Tibial artery (tissue), 4 donors: ENCODE data around the gene TMEM164.
A peak's percentile ranks its signal among the peaks of the same experiment; 100 is the strongest.

Source experiments
- DNase-seq, 2 donors: peaks; one replicate each; pipeline ENCODE4 v3.0.0-alpha.2; 2019
- H3K27ac ChIP-seq, 2 donors: fragments of 200-600 bp; sonication (generic) in 1 of 2; 1 replicate in 1 of 2; 2 replicates in 1 of 2; pipeline ENCODE4 v1.5.1; 2018 to 2019; ENCODE audit warnings: mild to moderate bottlenecking in 1 of 2
- H3K27me3 ChIP-seq, 2 donors: fragments of 200-600 bp; sonication (generic) in 1 of 2; one replicate each; pipeline versions ENCODE4 v1.5.1 to v1.6.0; 2016 to 2019
- H3K36me3 ChIP-seq, 3 donors: fragments of 200-600 bp; sonication (generic) in 2 of 3; one replicate each; pipeline ENCODE4 v1.5.1; 2016 to 2019; ENCODE audit warnings: mild to moderate bottlenecking in 2 of 3
- H3K4me1 ChIP-seq, 4 donors: fragments of 200-600 bp; sonication (generic) in 2 of 4; 1 replicate in 3 of 4; 2 replicates in 1 of 4; pipeline ENCODE4 v1.5.1; 2016 to 2019
- H3K4me3 ChIP-seq, 2 donors: fragments of 200-600 bp; sonication (generic) in 1 of 2; 1 replicate in 1 of 2; 2 replicates in 1 of 2; pipeline ENCODE4 v1.5.1; 2018 to 2019; ENCODE audit warnings: mild to moderate bottlenecking in 2 of 2
- H3K9me3 ChIP-seq, 3 donors: fragments of 200-600 bp; sonication (generic) in 1 of 3; one replicate each; pipeline ENCODE4 v1.5.1; 2016 to 2019
- CTCF ChIP-seq, 2 experiments: fragments of 200-600 bp in 1 of 2; fragments of 450-650 bp in 1 of 2; IDR thresholded peaks; one replicate each; pipeline ENCODE4 v1.5.1; 2017 to 2019; ENCODE audit warnings: antibody characterized with exemption in 2 of 2, mild to moderate bottlenecking in 1 of 2, moderate library complexity in 1 of 2
- intact Hi-C: fragments of 100-400 bp; cut with DNase I; formaldehyde crosslinking; loops from one replicate; pipeline ENCODE4 v1.15.0; 2023; ENCODE audit warnings: low total_unique reads

TMEM164 gene

GRCh38 chrX:110002300-110003166, at the start of gene TMEM164:
TSS of gene TMEM164 (plus strand) at chrX:110003114. CDS start at chrX:110003775, 661 bp downstream.
- H3K36me3 ChIP-seq = no peaks in the 10 kb centered on the region
- no peaks in the 10 kb centered on the region for H3K9me3 ChIP-seq
- peak within 1 kb of the TSS; percentile 84 to 86 for H3K27ac ChIP-seq
- intact Hi-C loops = no loop called here
- H3K4me3 ChIP-seq = peak within 1 kb of the TSS; percentile 73 to 79
- H3K4me1 ChIP-seq = peaks cover 0 to 46% (median 7%) of the 10 kb centered on the region in 4 donors
- TF ChIP-seq CTCF (IDR thresholded peaks at IDR 0.05) = peak in 1 of 2 experiments; percentile 28
- peak; percentile 83 to 92 for DNase-seq
- H3K27me3 ChIP-seq = no peaks in the 10 kb centered on the region

DNA sequence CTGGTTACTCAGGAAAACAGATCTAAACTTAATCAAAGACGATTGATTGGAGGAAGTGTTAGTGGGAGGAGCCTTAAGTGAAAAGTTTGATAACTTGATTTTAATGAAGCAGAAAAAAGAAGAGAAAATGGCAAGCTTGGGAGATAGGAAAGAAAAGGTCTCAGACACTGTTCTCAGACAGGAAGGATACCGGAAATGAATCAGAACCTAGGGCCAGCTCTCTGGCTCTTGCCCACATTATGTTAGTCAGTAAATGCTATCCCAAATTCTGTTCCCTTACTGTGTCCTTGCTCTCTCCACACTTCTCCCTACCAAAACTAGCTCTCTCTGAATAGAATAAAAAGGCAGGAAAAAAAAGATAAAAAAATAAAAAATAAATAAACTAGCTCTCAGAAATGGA, 48.6 kb upstream of the TMEM164 start:
- Histone ChIP-seq H3K9me3 (no peaks in the 10 kb centered on the region), H3K36me3 (no peaks in the 10 kb centered on the region), H3K4me1 (no peaks in the 10 kb centered on the region), H3K27ac (peak overlapping the region in 1 of 2 donors; percentile 12), H3K27me3 (no peaks in the 10 kb centered on the region), H3K4me3 (no peak overlapping the region)
- DNase-seq = peak in 1 of 2 donors; percentile 20
- no peak for TF ChIP-seq CTCF (IDR thresholded peaks at IDR 0.05)
- intact Hi-C loops = no loop called here

DNA sequence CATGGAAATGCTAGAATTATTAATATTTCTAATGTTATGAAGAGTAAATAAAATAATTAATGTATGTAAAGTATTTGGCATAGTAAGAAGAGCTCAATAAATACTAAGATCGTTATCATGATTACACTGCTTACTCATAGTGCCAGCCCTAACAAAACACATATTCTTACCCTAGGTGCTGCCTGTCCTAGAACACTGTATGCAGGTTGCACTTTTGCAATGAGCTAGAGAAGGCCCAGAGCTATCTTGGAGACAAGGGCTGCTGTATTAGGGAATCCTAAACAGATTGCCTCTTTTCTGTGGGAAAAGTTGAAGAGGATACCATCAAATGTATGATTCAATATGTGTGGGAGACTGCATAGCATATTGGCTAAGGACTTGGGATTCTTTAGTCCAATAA, 48.0 kb upstream of the TMEM164 start:
- no peak for DNase-seq
- Histone ChIP-seq H3K27me3 (no peaks in the 10 kb centered on the region), H3K4me3 (no peak overlapping the region), H3K4me1 (no peaks in the 10 kb centered on the region), H3K27ac (no peak overlapping the region), H3K9me3 (no peaks in the 10 kb centered on the region), H3K36me3 (no peaks in the 10 kb centered on the region)
- intact Hi-C loops = no loop called here
- TF ChIP-seq CTCF (IDR thresholded peaks at IDR 0.05) = no peak

- no peaks in the 10 kb centered on the region for H3K36me3 ChIP-seq
- H3K4me1 ChIP-seq = no peaks in the 10 kb centered on the region
- no peaks in the 10 kb centered on the region for H3K27me3 ChIP-seq
- TF ChIP-seq CTCF (IDR thresholded peaks at IDR 0.05) = no peak
- H3K9me3 ChIP-seq = no peaks in the 10 kb centered on the region
- no peak for DNase-seq
- intact Hi-C loops = no loop called here
- no peak overlapping the region for H3K4me3 ChIP-seq
- H3K27ac ChIP-seq = no peak overlapping the region
Measured at GRCh38 chrX:109958266-109958665, 44.6 kb upstream of the TMEM164 start.

- H3K4me3 ChIP-seq = no peak overlapping the region
- H3K4me1 ChIP-seq = no peaks in the 10 kb centered on the region
- TF ChIP-seq CTCF (IDR thresholded peaks at IDR 0.05) = no peak
- intact Hi-C loops = no loop called here
- H3K27ac ChIP-seq = no peak overlapping the region
- DNase-seq = no peak
- no peaks in the 10 kb centered on the region for H3K9me3 ChIP-seq
- H3K36me3 ChIP-seq = no peaks in the 10 kb centered on the region
- no peaks in the 10 kb centered on the region for H3K27me3 ChIP-seq
Measured at GRCh38 chrX:109959356-109959871, 43.5 kb upstream of the TMEM164 start.
